ENCODE data around the gene TRIOBP. TPM values are rescaled to one million over a fixed set of nuclear protein-coding genes. Genes with fewer than 3 reads are reported as not detected.
"Not testable (repeated sequence)": the region's sequence is repeated elsewhere in the genome, so short reads cannot be mapped to it uniquely, and the experiment has no call there.

TRIOBP gene
- total RNA-seq, 1 donor from 2014 or later: 49.5 TPM

DNA sequence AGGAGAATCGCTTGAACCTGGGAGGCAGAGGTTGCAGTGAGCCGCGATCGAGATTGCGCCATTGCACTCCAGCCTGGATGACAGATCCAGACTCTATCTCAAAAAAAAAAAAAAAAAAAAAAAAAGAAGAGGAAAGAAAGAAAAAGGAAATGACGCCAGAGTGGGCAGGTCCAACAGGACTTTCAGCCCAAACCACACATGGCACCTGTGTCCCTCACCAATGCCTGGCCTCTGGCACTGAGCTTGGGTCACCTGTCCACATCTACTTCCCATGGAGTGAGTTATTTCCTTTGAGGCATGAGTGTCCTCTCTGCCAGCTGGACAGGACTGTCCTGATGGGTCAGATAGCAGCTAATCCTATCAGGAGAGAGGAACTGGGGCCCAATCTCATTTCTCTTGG lies 95.6 kb downstream of the TRIOBP start:
- no peaks in the 10 kb centered on the region for H3K27me3 Mint-ChIP-seq (ENCODE audit: low read depth)
- H3K4me1 Mint-ChIP-seq (ENCODE audit: low read depth): peaks cover 3% of the 10 kb centered on the region

DNA sequence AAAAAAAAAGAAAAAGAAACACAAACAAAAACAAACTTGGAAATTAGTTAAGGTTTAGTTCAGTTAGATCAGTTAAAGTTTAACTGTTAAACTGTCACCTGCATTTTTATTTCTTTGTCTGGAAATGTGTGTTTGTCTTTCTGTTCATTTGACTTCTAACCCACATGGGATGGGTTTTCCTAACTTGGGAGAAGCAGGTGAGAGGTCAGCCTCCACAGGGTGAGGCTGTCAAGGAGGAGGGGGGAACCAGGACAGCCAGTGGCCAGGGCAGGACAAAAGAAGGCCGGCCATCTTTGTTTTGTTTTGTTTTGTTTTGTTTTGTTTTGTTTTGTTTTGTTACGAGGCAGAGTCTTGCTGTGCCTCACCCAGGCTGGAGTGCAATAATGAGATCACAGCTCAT lies 97.5 kb downstream of the TRIOBP start:
- H3K9me3 Mint-ChIP-seq (ENCODE audit: low read depth): no peaks in the 10 kb centered on the region
- no peaks in the 10 kb centered on the region for H3K36me3 Mint-ChIP-seq (ENCODE audit: low read depth)
- H3K4me3 Mint-ChIP-seq (ENCODE audit: unreplicated experiment): no peak overlapping the region

More for the DNA sequence above, 95.6 kb downstream of the TRIOBP start:
- TF ChIP-seq CTCF (IDR thresholded peaks at IDR 0.05): no peak
- no peak for DNase-seq (ENCODE audit: low spot score)
- no peaks in the 10 kb centered on the region for H3K9me3 Mint-ChIP-seq (ENCODE audit: low read depth)
- no peaks in the 10 kb centered on the region for H3K36me3 Mint-ChIP-seq (ENCODE audit: low read depth)
- H3K4me3 Mint-ChIP-seq (ENCODE audit: unreplicated experiment): no peak overlapping the region
- H3K27ac Mint-ChIP-seq (ENCODE audit: unreplicated experiment): no peak overlapping the region

GRCh38 chr22:37796079-37796478 lies 99.2 kb downstream of the TRIOBP start:
- H3K4me3 Mint-ChIP-seq (ENCODE audit: unreplicated experiment): no peak overlapping the region
- DNase-seq (ENCODE audit: low spot score): no peak
- no peaks in the 10 kb centered on the region for H3K9me3 Mint-ChIP-seq (ENCODE audit: low read depth)
- no peaks in the 10 kb centered on the region for H3K36me3 Mint-ChIP-seq (ENCODE audit: low read depth)
- H3K27ac Mint-ChIP-seq (ENCODE audit: unreplicated experiment): no peak overlapping the region
- H3K27me3 Mint-ChIP-seq (ENCODE audit: low read depth): no peaks in the 10 kb centered on the region
- H3K4me1 Mint-ChIP-seq (ENCODE audit: low read depth): peaks cover 3% of the 10 kb centered on the region
- no peak for TF ChIP-seq CTCF (IDR thresholded peaks at IDR 0.05)

More for the DNA sequence above, 97.5 kb downstream of the TRIOBP start:
- H3K27me3 Mint-ChIP-seq (ENCODE audit: low read depth): no peaks in the 10 kb centered on the region
- peaks cover 3% of the 10 kb centered on the region for H3K4me1 Mint-ChIP-seq (ENCODE audit: low read depth)
- TF ChIP-seq CTCF (IDR thresholded peaks at IDR 0.05): no peak
- no peak overlapping the region for H3K27ac Mint-ChIP-seq (ENCODE audit: unreplicated experiment)
- no peak for DNase-seq (ENCODE audit: low spot score)

- not testable (repeated sequence) for H3K36me3 Mint-ChIP-seq (ENCODE audit: low read depth); H3K27ac Mint-ChIP-seq (ENCODE audit: unreplicated experiment); H3K4me1 Mint-ChIP-seq (ENCODE audit: low read depth); H3K27me3 Mint-ChIP-seq (ENCODE audit: low read depth); H3K4me3 Mint-ChIP-seq (ENCODE audit: unreplicated experiment); H3K9me3 Mint-ChIP-seq (ENCODE audit: low read depth); DNase-seq (ENCODE audit: low spot score)
These were observed 100.4 kb downstream of the TRIOBP start for GRCh38 chr22:37797259-37797658.

DNA sequence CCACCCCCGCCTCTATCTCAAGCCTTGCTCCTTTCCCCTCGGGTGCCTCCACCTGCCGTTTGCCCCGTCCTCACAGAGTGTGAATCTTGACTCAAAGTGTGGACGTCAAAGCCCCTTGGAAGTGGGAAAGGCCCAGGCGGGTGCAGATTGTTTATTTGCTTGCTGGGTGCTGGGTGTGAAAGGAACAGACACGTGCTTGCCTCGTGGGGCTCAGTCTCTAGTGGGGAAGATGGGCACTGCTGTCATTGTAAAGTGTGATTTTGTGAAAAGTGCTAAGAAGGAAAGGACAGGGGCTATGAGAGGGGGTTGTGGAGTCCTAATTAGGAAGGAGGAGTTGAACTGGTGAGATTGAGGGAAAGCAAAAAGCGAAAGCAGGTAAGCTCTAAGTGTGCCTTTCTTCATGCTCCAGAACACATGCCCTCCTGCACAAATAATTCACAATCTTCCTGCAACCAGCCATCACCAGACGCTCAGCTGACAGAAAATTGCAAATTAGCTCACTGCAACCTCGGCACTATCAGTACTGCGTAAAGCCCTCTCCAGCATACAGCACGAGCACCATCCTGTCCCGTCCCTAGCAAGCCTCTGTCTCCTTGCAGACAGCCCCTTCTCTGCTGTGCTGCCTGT lies 101.1 kb downstream of the TRIOBP start:
- H3K27me3 Mint-ChIP-seq (ENCODE audit: low read depth): no peaks in the 10 kb centered on the region
- no peak for TF ChIP-seq CTCF (IDR thresholded peaks at IDR 0.05)

DNA sequence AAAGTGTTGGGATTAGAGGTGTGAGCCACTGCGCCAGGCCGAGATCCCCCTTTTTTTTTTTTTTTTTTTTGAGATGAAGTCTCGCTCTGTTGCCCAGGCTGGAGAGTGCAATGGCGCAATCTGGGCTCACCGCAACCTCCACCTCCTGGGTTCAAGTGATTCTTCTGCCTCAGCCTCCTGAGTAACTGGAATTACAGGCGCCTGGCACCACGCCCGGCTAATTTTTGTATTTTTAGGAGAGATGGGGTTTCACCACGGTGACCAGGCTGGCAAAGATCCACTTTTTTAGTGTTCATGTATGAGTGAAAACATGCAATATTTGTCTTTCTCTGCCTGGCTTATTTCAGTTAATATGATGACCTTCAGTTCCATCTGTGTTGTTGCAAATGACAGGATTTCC lies 103.1 kb downstream of the TRIOBP start:
- not testable (repeated sequence) for H3K27me3 Mint-ChIP-seq (ENCODE audit: low read depth); H3K36me3 Mint-ChIP-seq (ENCODE audit: low read depth); H3K27ac Mint-ChIP-seq (ENCODE audit: unreplicated experiment); H3K4me3 Mint-ChIP-seq (ENCODE audit: unreplicated experiment); H3K9me3 Mint-ChIP-seq (ENCODE audit: low read depth); DNase-seq (ENCODE audit: low spot score)
- H3K4me1 Mint-ChIP-seq (ENCODE audit: low read depth): peaks cover 13% of the 10 kb centered on the region

More for the DNA sequence above, 101.1 kb downstream of the TRIOBP start:
- no peak overlapping the region for H3K4me3 Mint-ChIP-seq (ENCODE audit: unreplicated experiment)
- no peaks in the 10 kb centered on the region for H3K36me3 Mint-ChIP-seq (ENCODE audit: low read depth)
- H3K4me1 Mint-ChIP-seq (ENCODE audit: low read depth): peaks cover 5% of the 10 kb centered on the region
- no peaks in the 10 kb centered on the region for H3K9me3 Mint-ChIP-seq (ENCODE audit: low read depth)
- H3K27ac Mint-ChIP-seq (ENCODE audit: unreplicated experiment): no peak overlapping the region
- DNase-seq (ENCODE audit: low spot score): no peak

Measured in chondrocyte (in vitro differentiated cells).